HG03565 (cell line): ENCODE results near the gene ZDHHC7.

Source experiments
- ATAC-seq: cut with Tn5 transposase; IDR thresholded peaks from one replicate; pipeline ENCODE4 v1.9.1; 2021; ENCODE audit warnings: mild to moderate bottlenecking, moderate library complexity; ENCODE audit not compliant: unreplicated experiment

Gene ZDHHC7

GRCh38 chr16:84970447-84971127 lies 40.7 kb downstream of the ZDHHC7 start:
- peak; percentile 60 for ATAC-seq

DNA sequence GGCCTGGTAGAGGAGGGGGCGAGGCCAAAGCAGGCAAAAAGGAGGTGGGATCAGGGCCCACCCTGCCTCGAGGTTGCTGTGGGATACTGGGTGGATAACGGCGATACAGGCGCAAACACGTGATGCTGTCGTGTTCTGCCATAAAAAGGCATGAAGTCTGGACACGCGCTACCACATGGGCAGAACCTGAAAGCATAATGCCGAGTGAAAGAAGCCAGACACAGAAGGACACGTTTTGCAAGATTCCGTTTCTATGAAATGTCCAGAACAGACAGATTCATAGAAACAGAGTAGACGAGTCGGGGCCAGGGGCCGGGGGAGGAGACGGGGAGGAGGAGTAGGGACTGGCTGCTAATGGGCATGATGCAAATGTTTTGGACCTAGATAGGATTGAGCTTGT lies 43.5 kb downstream of the ZDHHC7 start:
- ATAC-seq, result no peak

GRCh38 chr16:84965428-84966415 lies 45.6 kb downstream of the ZDHHC7 start:
- no peak for ATAC-seq

GRCh38 chr16:84964386-84965128 lies 46.8 kb downstream of the ZDHHC7 start:
- no peak for ATAC-seq

GRCh38 chr16:84963066-84963465 lies 48.3 kb downstream of the ZDHHC7 start:
- no peak for ATAC-seq

DNA sequence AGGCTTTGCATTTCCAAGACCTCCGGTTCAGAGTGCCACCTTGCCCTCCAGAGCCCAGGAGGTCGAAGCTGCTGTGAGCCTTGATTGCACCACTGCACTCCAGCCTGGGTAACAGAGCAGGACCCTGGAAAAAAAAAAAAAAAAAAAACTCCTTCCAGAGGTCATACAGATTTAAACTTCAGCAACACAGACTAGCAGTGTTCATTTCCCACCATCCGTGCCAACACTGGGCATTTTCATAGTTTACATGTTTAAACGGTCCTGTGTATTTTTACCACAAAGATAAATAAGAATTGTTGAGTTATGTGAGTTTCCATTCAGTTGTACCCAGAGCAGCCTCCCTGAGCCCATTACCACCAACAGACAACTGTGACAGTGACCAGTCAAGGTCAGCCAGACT lies 50.4 kb downstream of the ZDHHC7 start:
- no peak for ATAC-seq

DNA sequence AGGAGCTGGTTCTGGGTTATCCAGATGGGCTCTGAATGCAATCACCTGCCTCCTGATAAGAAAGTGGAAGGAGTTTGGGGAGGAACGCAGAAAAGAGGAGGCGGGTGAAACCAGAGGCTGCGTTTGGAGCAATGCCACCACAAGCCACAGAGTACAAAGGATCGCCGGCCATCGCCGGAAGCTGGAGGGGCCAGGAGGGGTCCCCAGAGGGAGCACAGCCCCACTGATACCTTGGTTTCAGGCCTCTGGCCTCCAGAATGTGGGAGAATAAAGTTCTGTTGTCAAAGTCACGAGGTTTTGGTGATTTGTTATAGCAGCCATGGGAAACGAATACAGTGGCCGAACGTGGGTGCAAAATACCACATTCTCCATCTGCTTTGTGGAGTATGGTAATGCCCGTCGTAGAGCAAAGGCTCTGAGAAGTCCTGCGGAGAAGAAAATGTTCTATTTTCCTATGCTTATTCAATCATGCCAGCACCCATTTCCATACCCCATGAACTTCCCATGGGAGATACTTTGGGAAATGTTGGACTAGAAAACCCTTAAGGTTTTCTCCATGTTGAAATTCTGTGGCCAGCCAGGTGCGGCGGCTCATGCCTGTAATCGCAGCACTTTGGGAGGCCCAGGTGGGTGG lies 51.4 kb downstream of the ZDHHC7 start:
- ATAC-seq, result no peak

- ATAC-seq, result no peak
These were observed 52.2 kb downstream of the ZDHHC7 start for GRCh38 chr16:84959045-84959576.

GRCh38 chr16:84957792-84958191 lies 53.5 kb downstream of the ZDHHC7 start:
- ATAC-seq, result no peak

- ATAC-seq, result no peak
These were observed 54.1 kb downstream of the ZDHHC7 start for GRCh38 chr16:84957192-84957591.

- ATAC-seq, result no peak
These were observed 55.9 kb downstream of the ZDHHC7 start for GRCh38 chr16:84955427-84955826.

- no peak for ATAC-seq
These were observed 58.1 kb downstream of the ZDHHC7 start for GRCh38 chr16:84953190-84953746.

GRCh38 chr16:84952335-84953189 lies 58.8 kb downstream of the ZDHHC7 start:
- no peak for ATAC-seq

DNA sequence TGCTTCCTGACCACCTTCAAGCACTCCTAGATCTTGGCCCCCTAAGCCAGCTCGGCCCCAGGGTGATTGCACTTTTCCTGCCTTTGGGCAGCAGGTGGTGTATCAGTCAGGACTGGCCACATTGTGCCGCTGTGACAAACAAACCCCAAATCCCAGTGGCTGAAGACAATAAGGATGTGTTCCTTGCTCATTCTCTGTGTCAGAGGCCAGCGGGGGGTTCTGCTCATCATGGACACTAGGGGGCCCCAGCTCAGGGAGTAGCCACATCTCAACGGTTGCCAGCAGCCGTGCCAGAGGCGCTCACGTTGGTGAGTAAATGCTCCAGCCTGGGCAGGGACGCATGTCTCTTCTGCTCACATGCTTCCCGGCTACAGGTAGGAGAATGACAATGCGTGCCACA lies 60.4 kb downstream of the ZDHHC7 start:
- no peak for ATAC-seq

GRCh38 chr16:84949772-84950436 lies 61.4 kb downstream of the ZDHHC7 start:
- ATAC-seq, result no peak

DNA sequence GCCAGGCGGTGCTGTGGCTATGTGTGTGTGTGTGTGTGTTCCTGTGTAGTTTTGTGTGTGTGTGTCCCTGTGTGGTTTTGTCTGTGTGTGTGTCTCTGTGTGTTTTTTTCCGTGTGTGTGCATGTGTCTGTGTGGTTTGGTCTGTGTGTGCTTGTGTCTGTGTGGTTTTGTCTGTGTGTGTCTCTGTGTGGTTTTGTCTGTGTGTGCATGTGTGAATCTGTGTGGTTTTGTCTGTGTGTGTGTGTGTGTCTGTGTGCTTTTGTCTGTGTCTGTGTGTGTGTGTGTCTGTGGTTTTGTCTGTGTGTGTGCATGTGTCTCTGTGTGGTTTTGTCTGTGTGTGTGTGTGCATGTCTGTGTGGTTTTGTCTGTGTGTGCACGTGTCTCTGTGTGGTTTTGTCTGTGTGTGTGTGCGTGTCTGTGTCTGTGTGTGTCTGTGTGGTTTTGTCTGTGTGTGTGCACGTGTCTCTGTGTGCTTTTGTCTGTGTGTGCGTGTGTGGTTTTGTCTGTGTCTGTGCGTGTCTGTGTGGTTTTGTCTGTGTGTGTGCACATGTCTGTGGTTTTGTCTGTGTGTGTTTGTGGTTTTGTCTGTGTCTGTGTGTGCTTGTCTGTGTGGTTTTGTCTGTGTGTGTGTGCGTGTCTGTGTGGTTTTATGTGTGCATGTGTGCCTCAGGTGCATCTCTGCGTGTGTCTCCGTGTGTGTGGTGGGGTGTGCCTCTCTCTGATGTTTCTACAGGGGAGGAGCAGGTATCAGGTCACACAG lies 62.3 kb downstream of the ZDHHC7 start:
- ATAC-seq, result no peak

DNA sequence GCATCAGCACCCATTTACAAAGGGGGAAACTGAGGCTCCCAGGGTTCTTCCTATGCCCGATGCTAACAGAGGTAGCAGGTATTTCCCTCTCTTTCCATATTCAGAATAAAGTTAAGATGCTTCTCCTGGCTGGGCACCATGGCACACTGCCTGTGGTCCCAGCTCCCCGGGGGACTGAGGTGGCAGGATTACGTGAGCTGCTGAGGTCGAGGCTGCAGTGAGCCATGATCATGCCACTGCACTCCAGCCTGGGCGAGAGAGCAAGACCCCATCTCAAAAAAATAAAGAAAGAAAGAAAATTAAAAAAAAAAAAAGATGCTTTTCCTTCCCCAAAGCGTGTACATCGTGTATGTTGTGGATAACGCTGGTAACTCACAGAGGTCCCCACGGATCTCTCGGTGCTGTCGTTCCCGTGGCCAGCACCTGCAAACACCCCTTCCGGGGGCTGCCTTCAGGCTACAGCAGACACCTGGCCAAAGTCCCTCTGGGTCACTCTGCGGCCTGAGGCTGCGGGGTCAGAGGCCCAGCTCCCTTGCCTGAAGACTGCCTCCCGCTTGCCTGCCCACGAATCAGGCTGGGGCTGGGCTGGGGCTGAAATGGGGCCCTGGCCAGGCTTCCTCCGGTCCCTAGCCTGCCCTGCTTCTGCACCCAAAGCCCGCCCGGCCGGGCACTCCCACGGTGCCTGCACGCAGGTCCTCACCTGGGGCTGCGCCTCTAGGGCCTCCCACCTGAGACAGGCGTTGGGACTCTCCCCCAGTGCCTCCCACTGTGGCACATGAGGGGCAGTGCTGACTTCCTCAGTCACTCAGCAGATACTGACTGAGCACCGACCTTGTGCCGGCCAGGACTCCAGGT lies 63.1 kb downstream of the ZDHHC7 start:
- ATAC-seq, result no peak
